Neural progenitor cell (in vitro differentiated cells): ENCODE measurements around the gene TSGA10IP. TPM values are rescaled to one million over a fixed set of nuclear protein-coding genes. Genes with fewer than 3 reads are reported as not detected.

ENCODE experiments used
- DNase-seq: peaks from one replicate; pipeline ENCODE4 v3.0.0-alpha.2; 2016; ENCODE audit warnings: low spot score
- H2AFZ ChIP-seq: fragments of 200-600 bp; sonication (generic); replicated peaks from 2 replicates; pipeline ENCODE4 v1.6.1; 2016; ENCODE audit warnings: antibody characterized with exemption
- H3F3A ChIP-seq: fragments of 200-600 bp; sonication (generic); 2 replicates; pipeline ENCODE4 v1.6.1; 2016; ENCODE audit warnings: antibody characterized with exemption, low read depth
- H3K27ac ChIP-seq: fragments of 200-600 bp; sonication (generic); 2 replicates; pipeline ENCODE4 v1.5.1; 2016; ENCODE audit warnings: mild to moderate bottlenecking
- H3K27me3 ChIP-seq: fragments of 200-600 bp; sonication (generic); 2 replicates; pipeline ENCODE4 v1.6.1; 2016; ENCODE audit warnings: mild to moderate bottlenecking, moderate library complexity
- H3K36me3 ChIP-seq: fragments of 200-600 bp; sonication (generic); 2 replicates; pipeline ENCODE4 v1.5.1; 2016
- H3K4me1 ChIP-seq: fragments of 200-600 bp; sonication (generic); 2 replicates; pipeline ENCODE4 v1.6.1; 2016; ENCODE audit warnings: mixed run types
- H3K4me2 ChIP-seq: fragments of 200-600 bp; sonication (generic); 2 replicates; pipeline ENCODE4 v1.6.1; 2016
- H3K4me3 ChIP-seq: fragments of 200-600 bp; sonication (generic); 2 replicates; pipeline ENCODE4 v1.5.1; 2016
- H3K79me2 ChIP-seq: fragments of 200-600 bp; sonication (generic); 2 replicates; pipeline ENCODE4 v1.6.1; 2016; ENCODE audit warnings: low read depth
- H3K9ac ChIP-seq: fragments of 200-600 bp; sonication (generic); 2 replicates; pipeline ENCODE4 v1.6.1; 2016
- H3K9me3 ChIP-seq: fragments of 200-600 bp; sonication (generic); 2 replicates; pipeline ENCODE4 v1.5.1; 2016; ENCODE audit warnings: low read depth
- H4K20me1 ChIP-seq: fragments of 200-600 bp; sonication (generic); 2 replicates; pipeline ENCODE4 v1.6.1; 2016; ENCODE audit warnings: low read depth
- H3K27ac Mint-ChIP-seq: 3 replicates; pipeline ENCODE4 v1.8.0; 2021; ENCODE audit warnings: mixed read lengths
- H3K27me3 Mint-ChIP-seq: 2 replicates; pipeline ENCODE4 v1.8.0; 2022; ENCODE audit warnings: low read depth, mild to moderate bottlenecking, inconsistent platforms, moderate library complexity, mixed read lengths; ENCODE audit not compliant: insufficient read depth
- H3K36me3 Mint-ChIP-seq: 3 replicates; pipeline ENCODE4 v1.8.0; 2021; ENCODE audit warnings: mixed read lengths
- H3K4me1 Mint-ChIP-seq: 3 replicates; pipeline ENCODE4 v1.8.0; 2021; ENCODE audit warnings: mixed read lengths
- H3K4me3 Mint-ChIP-seq: 3 replicates; pipeline ENCODE4 v1.8.0; 2021; ENCODE audit warnings: mild to moderate bottlenecking, moderate library complexity, mixed read lengths
- H3K9me3 Mint-ChIP-seq: 3 replicates; pipeline ENCODE4 v1.8.0; 2020; ENCODE audit warnings: mixed read lengths
- EZH2 ChIP-seq: fragments of 200-600 bp; sonication (generic); IDR thresholded peaks from 2 replicates; pipeline ENCODE4 v1.6.1; 2017; ENCODE audit warnings: antibody characterized with exemption, mild to moderate bottlenecking, moderate library complexity
- EZH2phosphoT487 ChIP-seq: fragments of 200-600 bp; sonication (generic); IDR thresholded peaks from 2 replicates; pipeline ENCODE4 v1.6.1; 2017; ENCODE audit warnings: antibody characterized with exemption
- total RNA-seq: library from RNA; depleted of rRNA; stranded (reverse); fragments of >200 nt; gene quantifications from 2 replicates; pipeline ENCODE4 v1.2.3, GENCODE V29; 2015; ENCODE audit warnings: low replicate concordance
- TF ChIP-seq, protein P1 (sequence below): fragments of 200-600 bp; sonication (generic); IDR thresholded peaks from 2 replicates; pipeline ENCODE4 v1.5.1; 2017; ENCODE audit warnings: antibody characterized with exemption, mild to moderate bottlenecking

Gene TSGA10IP
- total RNA-seq, 1 donor from 2014 or later, result 3.0 TPM

GRCh38 chr11:65897020-65897471 lies 48.2 kb upstream of the TSGA10IP start:
- H3K4me3 Mint-ChIP-seq, result no peak overlapping the region
- H3K27ac Mint-ChIP-seq, result no peak overlapping the region
- no peaks in the 10 kb centered on the region for H3K36me3 ChIP-seq
- H3K4me1 ChIP-seq, result peaks cover 11% of the 10 kb centered on the region
- H3K79me2 ChIP-seq, result peaks cover 2% of the 10 kb centered on the region
- H3K4me3 ChIP-seq, result no peak overlapping the region
- DNase-seq, result no peak
- H3K27ac ChIP-seq, result no peak overlapping the region
- H2AFZ ChIP-seq, result no peak overlapping the region
- peaks cover 20% of the 10 kb centered on the region for H3K4me1 Mint-ChIP-seq
- peaks cover 26% of the 10 kb centered on the region for H3F3A ChIP-seq
- H3K9me3 ChIP-seq, result no peaks in the 10 kb centered on the region
- peaks cover 61% of the 10 kb centered on the region for H3K27me3 ChIP-seq
- peaks cover 38% of the 10 kb centered on the region for H3K27me3 Mint-ChIP-seq
- H3K36me3 Mint-ChIP-seq, result no peaks in the 10 kb centered on the region
- H3K9me3 Mint-ChIP-seq, result no peaks in the 10 kb centered on the region
- peaks cover 11% of the 10 kb centered on the region for H4K20me1 ChIP-seq
- TF ChIP-seq EZH2phosphoT487 (no peak), EZH2 (no peak)
- TF ChIP-seq, protein P1, sequence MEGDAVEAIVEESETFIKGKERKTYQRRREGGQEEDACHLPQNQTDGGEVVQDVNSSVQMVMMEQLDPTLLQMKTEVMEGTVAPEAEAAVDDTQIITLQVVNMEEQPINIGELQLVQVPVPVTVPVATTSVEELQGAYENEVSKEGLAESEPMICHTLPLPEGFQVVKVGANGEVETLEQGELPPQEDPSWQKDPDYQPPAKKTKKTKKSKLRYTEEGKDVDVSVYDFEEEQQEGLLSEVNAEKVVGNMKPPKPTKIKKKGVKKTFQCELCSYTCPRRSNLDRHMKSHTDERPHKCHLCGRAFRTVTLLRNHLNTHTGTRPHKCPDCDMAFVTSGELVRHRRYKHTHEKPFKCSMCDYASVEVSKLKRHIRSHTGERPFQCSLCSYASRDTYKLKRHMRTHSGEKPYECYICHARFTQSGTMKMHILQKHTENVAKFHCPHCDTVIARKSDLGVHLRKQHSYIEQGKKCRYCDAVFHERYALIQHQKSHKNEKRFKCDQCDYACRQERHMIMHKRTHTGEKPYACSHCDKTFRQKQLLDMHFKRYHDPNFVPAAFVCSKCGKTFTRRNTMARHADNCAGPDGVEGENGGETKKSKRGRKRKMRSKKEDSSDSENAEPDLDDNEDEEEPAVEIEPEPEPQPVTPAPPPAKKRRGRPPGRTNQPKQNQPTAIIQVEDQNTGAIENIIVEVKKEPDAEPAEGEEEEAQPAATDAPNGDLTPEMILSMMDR, result no peak
- H3K4me2 ChIP-seq, result no peak overlapping the region
- H3K9ac ChIP-seq, result no peak overlapping the region

- H3K79me2 ChIP-seq, result no peaks in the 10 kb centered on the region
- peak overlapping the region; percentile 61 for H3K4me2 ChIP-seq
- peak overlapping the region; percentile 47 for H3K4me3 ChIP-seq
- peaks cover 78% of the 10 kb centered on the region for H3K27me3 ChIP-seq
- Mint-ChIP-seq H3K4me1 (peaks cover 20% of the 10 kb centered on the region), H3K4me3 (peak overlapping the region; percentile 81), H3K9me3 (no peaks in the 10 kb centered on the region), H3K27ac (no peak overlapping the region), H3K27me3 (peaks cover 38% of the 10 kb centered on the region), H3K36me3 (no peaks in the 10 kb centered on the region)
- no peaks in the 10 kb centered on the region for H3K36me3 ChIP-seq
- no peaks in the 10 kb centered on the region for H3K9me3 ChIP-seq
- H3K27ac ChIP-seq, result no peak overlapping the region
- no peak for DNase-seq
- peaks cover 5% of the 10 kb centered on the region for H3K4me1 ChIP-seq
- no peak overlapping the region for H3K9ac ChIP-seq
- TF ChIP-seq, protein P1, result no peak
- TF ChIP-seq EZH2 (no peak), EZH2phosphoT487 (no peak)
- H4K20me1 ChIP-seq, result no peaks in the 10 kb centered on the region
- H3F3A ChIP-seq, result peaks cover 13% of the 10 kb centered on the region
- peak overlapping the region; percentile 30 for H2AFZ ChIP-seq
These were observed 46.5 kb upstream of the TSGA10IP start for GRCh38 chr11:65898656-65899355.

DNA sequence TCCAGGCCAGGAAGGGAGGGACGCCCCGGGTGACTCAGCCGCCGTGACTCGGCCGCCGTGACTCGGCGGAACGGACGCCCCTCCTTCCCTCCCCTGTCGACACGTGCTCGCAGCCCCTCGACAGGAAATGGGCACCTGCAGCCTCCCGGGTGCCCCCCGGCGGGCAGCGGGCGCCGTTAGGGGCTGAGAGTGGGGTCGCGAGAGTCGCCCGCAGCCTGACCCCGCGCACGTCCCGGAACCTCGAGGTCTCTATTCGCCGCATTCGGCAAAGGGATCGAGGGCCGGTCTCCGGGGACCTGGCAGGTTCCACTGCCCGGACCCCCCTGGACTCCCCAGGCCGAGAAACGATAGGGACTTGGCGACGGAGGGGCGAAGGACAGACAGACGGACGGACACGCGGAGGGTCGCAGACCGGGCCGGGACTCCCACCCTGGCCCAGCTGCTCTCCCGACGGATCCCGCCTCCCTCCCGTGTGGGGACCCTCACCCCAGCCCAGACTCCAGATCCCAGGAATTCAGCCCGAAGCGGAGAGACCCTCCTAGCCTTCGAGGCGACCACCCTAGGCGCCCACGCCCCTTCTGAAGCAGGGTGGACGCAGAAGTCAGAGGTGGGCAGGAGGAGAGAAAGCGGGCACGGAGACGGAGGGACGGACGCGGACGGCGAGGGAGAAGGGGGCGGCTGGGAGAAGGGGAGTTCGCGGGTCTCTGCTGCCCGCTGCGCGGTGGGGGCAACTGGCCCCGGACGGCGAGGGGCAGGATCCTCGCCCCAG lies 45.7 kb upstream of the TSGA10IP start:
- Histone ChIP-seq H3K4me3 (peak overlapping the region; percentile 47), H3K4me1 (peaks cover 5% of the 10 kb centered on the region), H3K9ac (no peak overlapping the region), H3K9me3 (no peaks in the 10 kb centered on the region), H4K20me1 (no peaks in the 10 kb centered on the region), H3F3A (peaks cover 13% of the 10 kb centered on the region), H3K27ac (no peak overlapping the region), H3K36me3 (no peaks in the 10 kb centered on the region), H3K27me3 (peaks cover 86% of the 10 kb centered on the region), H2AFZ (peak overlapping the region; percentile 30), H3K79me2 (no peaks in the 10 kb centered on the region), H3K4me2 (peak overlapping the region; percentile 77)
- peaks cover 42% of the 10 kb centered on the region for H3K27me3 Mint-ChIP-seq
- H3K9me3 Mint-ChIP-seq, result no peaks in the 10 kb centered on the region
- TF ChIP-seq, protein P1, result no peak
- peak; percentile 81 for TF ChIP-seq EZH2phosphoT487
- peak; percentile 99 for TF ChIP-seq EZH2
- H3K27ac Mint-ChIP-seq, result no peak overlapping the region
- H3K4me1 Mint-ChIP-seq, result peaks cover 20% of the 10 kb centered on the region
- peak overlapping the region; percentile 79 for H3K4me3 Mint-ChIP-seq
- DNase-seq, result peak; percentile 45
- H3K36me3 Mint-ChIP-seq, result no peaks in the 10 kb centered on the region
